Body of pancreas (tissue), 4 donors: ENCODE data around the gene SNX22. TPM values are rescaled to one million over a fixed set of nuclear protein-coding genes. Genes with fewer than 3 reads are reported as not detected.
"Not testable (repeated sequence)": the region's sequence is repeated elsewhere in the genome, so short reads cannot be mapped to it uniquely, and the experiment has no call there.

Experiments used
- ATAC-seq: fragments of 150-250 bp; one replicate; pipeline ENCODE4 v1.9.1; 2016
- DNase-seq, 4 donors: peaks; one replicate each; pipeline ENCODE4 v3.0.0-alpha.2; 2019
- H3K27ac ChIP-seq, 4 donors: fragments of 200-600 bp; sonication (generic); 1 replicate in 3 of 4; 2 replicates in 1 of 4; pipeline versions ENCODE4 v1.5.1 to v1.6.1; 2016 to 2019; ENCODE audit warnings: mild to moderate bottlenecking in 1 of 4, mixed read lengths in 1 of 4, moderate library complexity in 1 of 4
- H3K27me3 ChIP-seq, 2 donors: fragments of 200-600 bp; sonication (generic); one replicate each; pipeline ENCODE4 v1.6.0; 2016; ENCODE audit warnings: mild to moderate bottlenecking in 1 of 2
- H3K36me3 ChIP-seq, 2 donors: fragments of 200-600 bp; sonication (generic); replicated peaks in 1 of 2; 2 replicates each; pipeline ENCODE4 v1.5.1; 2016; ENCODE audit warnings: low read depth in 2 of 2; ENCODE audit not compliant: insufficient read depth in 1 of 2
- H3K4me1 ChIP-seq: fragments of 200-600 bp; sonication (generic); one replicate; pipeline ENCODE4 v1.6.0; 2016
- H3K4me3 ChIP-seq, 2 donors: fragments of 200-600 bp; sonication (generic); 1 replicate in 1 of 2; 2 replicates in 1 of 2; pipeline ENCODE4 v1.5.1; 2016 to 2019
- H3K9me3 ChIP-seq, 3 donors: fragments of 200-600 bp; sonication (generic); 1 replicate in 2 of 3; 2 replicates in 1 of 3; pipeline ENCODE4 v1.5.1; 2016
- POLR2A ChIP-seq, 3 donors: fragments of 450-650 bp; IDR thresholded peaks; one replicate each; pipeline ENCODE4 v1.6.1; 2016; ENCODE audit warnings: antibody characterized with exemption in 3 of 3, mild to moderate bottlenecking in 2 of 3
- WGBS, 2 donors: methylation state at CpG; one replicate each; pipeline ENCODE4 v1.1.5; 2017; 5-methylcytosine and 5-hydroxymethylcytosine counted together
- intact Hi-C: fragments of 100-400 bp; cut with DNase I; formaldehyde crosslinking; loops from one replicate; pipeline ENCODE4 v1.15.1; 2023
- total RNA-seq, 2 donors: library from RNA; depleted of rRNA; stranded (reverse); fragments of >200 nt; gene quantifications; one replicate each; pipeline ENCODE4 v1.1.0, GENCODE V29; 2016
- TF ChIP-seq, protein P1 (sequence below), 7 experiments: fragments of 450-650 bp in 4 of 7; fragments of 200-600 bp in 3 of 7; sonication (generic) in 3 of 7; IDR thresholded peaks; one replicate each; pipeline ENCODE4 v1.5.1; 2016 to 2019; ENCODE audit warnings: antibody characterized with exemption in 7 of 7

Gene SNX22
- total RNA-seq, 2 donors from 2014 or later, result under 0.01 to 0.78 TPM

DNA sequence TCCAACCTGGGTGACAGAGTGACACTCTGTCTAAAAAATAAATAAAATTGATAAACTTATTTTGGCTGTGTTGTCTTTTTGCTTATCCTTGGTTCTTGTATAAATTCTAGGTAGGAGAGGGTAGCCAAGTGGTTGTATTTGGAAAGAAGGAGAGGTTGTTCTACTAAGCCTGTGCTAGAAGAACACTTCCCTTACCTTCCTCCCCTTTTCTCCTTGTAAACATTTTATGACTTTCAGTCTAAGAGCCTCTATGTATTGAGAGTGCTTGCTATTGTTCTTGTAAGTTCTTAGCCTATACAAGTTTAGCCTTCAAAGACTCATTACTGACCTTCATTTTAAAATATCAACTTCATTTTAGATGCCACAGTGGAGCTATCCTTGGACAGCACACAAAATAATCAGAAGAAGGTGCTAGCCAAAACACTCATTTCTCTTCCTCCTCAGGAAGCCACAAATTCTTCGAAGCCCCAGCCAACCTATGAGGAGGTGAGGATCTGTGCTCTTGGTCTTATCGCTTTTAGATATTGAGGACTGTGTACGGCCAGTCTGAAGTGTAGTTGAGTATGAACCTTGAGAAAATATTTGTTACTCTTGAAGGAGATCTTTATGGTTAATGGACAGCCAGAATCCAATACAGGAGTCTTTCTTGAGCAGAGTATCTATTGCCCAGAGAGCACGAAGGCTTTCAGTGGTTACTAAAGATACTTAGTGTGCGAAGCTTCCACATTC is 33.6 kb upstream of the SNX22 start:
- Histone ChIP-seq H3K4me3 (no peak overlapping the region), H3K27me3 (no peaks in the 10 kb centered on the region), H3K36me3 (peaks cover 6 to 37% of the 10 kb centered on the region in 2 donors), H3K27ac (no peak overlapping the region), H3K9me3 (no peaks in the 10 kb centered on the region), H3K4me1 (no peaks in the 10 kb centered on the region)
- ATAC-seq (no peak), DNase-seq (no peak)
- intact Hi-C loops, result no loop called here
- no peak for TF ChIP-seq POLR2A (IDR thresholded peaks at IDR 0.05)
- TF ChIP-seq, protein P1, sequence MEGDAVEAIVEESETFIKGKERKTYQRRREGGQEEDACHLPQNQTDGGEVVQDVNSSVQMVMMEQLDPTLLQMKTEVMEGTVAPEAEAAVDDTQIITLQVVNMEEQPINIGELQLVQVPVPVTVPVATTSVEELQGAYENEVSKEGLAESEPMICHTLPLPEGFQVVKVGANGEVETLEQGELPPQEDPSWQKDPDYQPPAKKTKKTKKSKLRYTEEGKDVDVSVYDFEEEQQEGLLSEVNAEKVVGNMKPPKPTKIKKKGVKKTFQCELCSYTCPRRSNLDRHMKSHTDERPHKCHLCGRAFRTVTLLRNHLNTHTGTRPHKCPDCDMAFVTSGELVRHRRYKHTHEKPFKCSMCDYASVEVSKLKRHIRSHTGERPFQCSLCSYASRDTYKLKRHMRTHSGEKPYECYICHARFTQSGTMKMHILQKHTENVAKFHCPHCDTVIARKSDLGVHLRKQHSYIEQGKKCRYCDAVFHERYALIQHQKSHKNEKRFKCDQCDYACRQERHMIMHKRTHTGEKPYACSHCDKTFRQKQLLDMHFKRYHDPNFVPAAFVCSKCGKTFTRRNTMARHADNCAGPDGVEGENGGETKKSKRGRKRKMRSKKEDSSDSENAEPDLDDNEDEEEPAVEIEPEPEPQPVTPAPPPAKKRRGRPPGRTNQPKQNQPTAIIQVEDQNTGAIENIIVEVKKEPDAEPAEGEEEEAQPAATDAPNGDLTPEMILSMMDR (IDR thresholded peaks at IDR 0.05), result no peak
- 84 to 91% methylated on average over 5 of the region's 5 CpGs for WGBS, 2 donors

DNA sequence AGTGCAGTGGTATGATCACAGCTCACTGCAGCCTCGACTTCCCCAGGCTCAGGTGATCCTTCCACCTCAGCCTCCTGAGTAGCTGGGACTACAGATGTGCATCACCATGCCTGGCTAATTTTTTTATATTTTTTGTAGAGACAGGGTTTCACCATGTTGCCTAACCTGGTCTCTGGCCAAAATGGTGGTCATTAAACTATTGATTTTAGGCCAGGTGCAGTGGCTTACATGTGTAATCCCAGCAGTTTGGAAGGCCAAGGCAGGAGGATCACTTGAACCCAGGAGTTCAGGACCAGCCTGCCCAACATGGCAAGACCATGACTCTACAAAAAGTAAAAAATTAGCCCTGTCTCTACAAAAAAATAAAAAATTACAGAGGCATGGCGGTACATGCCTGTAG is 31.2 kb upstream of the SNX22 start:
- H3K4me3 ChIP-seq, H3K27ac ChIP-seq, intact Hi-C loops, H3K9me3 ChIP-seq, H3K4me1 ChIP-seq, H3K27me3 ChIP-seq, ATAC-seq, DNase-seq: not testable (repeated sequence)
- WGBS, 2 donors, result 98 to 100% methylated on average over 2 of the region's 2 CpGs
- peaks cover 6 to 38% of the 10 kb centered on the region in 2 donors for H3K36me3 ChIP-seq

DNA sequence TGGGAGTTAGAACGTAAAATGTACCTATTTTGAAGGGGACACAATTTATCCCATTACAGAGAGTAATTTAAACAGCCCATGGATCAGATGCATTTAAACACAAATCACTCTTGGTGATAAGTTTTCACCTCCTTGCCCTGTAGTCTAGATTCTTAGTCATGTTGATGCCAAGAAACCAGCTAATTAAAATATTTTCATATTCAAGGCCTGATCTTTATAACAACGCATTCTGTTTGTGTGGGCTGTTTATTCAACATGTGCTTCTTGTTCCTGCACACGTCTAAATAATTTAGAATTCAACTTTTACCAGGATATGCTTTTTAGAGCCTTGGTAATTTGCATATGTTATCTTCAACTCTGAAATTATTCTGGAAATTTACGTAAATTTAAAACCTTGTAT is 29.9 kb upstream of the SNX22 start:
- DNase-seq (no peak), ATAC-seq (no peak)
- no peaks in the 10 kb centered on the region for H3K9me3 ChIP-seq
- no peaks in the 10 kb centered on the region for H3K4me1 ChIP-seq
- H3K27me3 ChIP-seq, result no peaks in the 10 kb centered on the region
- 89 to 90% methylated on average over 4 of the region's 4 CpGs for WGBS, 2 donors
- peaks cover 6 to 32% of the 10 kb centered on the region in 2 donors for H3K36me3 ChIP-seq
- intact Hi-C loops, result no loop called here
- no peak for TF ChIP-seq POLR2A (IDR thresholded peaks at IDR 0.05)
- TF ChIP-seq, protein P1 (IDR thresholded peaks at IDR 0.05), result no peak
- H3K27ac ChIP-seq, result no peak overlapping the region
- H3K4me3 ChIP-seq, result no peak overlapping the region

DNA sequence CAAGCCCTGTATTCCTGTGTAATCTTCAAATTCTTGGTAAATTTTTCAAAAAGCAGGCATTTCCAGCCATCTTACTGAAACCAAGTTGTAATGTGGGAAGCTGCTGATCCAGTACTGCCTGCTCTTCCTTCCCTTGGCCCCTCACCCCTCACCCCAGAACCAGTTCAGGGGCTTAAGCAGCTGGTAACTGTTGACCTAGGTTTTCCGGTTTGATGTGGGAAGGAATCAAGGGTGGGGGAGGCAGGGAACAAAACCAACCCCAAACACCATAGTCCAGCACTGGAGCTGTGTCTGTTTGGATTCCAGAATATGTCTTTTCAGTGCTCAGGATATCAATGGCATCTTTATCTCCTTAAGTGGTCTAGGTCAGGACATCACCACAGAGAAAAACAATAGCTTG is 29.1 kb upstream of the SNX22 start:
- no peaks in the 10 kb centered on the region for H3K9me3 ChIP-seq
- H3K27ac ChIP-seq, result no peak overlapping the region
- DNase-seq (no peak), ATAC-seq (no peak)
- no peak overlapping the region for H3K4me3 ChIP-seq
- intact Hi-C loops, result no loop called here
- H3K4me1 ChIP-seq, result no peaks in the 10 kb centered on the region
- no peaks in the 10 kb centered on the region for H3K27me3 ChIP-seq
- WGBS, 2 donors, result 61 to 90% methylated on average over 1 of the region's 1 CpG
- TF ChIP-seq, protein P1 (IDR thresholded peaks at IDR 0.05), result no peak
- no peak for TF ChIP-seq POLR2A (IDR thresholded peaks at IDR 0.05)
- H3K36me3 ChIP-seq, result peaks cover 6 to 33% of the 10 kb centered on the region in 2 donors

DNA sequence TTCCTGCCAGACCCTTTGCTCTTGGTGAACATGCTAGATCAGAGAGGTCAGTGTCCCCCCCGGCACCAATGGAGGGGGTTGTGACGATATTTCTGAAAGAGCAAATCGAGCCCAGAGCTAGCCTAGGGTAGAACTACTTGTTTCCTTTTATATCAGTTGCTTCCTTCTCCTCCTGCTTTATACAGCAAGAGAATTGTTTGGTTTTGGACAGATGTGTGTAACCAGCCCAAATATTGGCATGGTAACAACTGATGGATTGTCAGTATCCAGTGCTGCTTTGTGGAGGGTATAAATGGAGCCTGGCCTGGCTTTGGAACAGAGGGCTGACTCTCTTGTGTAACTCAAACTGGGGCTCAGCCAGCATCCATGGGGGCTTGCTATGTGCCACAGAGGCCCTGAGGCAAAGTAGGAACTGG is 28.6 kb upstream of the SNX22 start:
- WGBS, 2 donors, result 81 to 92% methylated on average over 3 of the region's 3 CpGs
- TF ChIP-seq, protein P1 (IDR thresholded peaks at IDR 0.05), result no peak
- no peak for TF ChIP-seq POLR2A (IDR thresholded peaks at IDR 0.05)
- intact Hi-C loops, result no loop called here
- Histone ChIP-seq H3K36me3 (peaks cover 6 to 34% of the 10 kb centered on the region in 2 donors), H3K9me3 (no peaks in the 10 kb centered on the region), H3K4me1 (no peaks in the 10 kb centered on the region), H3K4me3 (no peak overlapping the region), H3K27me3 (no peaks in the 10 kb centered on the region), H3K27ac (no peak overlapping the region)
- ATAC-seq (no peak), DNase-seq (no peak)
